SU-DHL-6 (cell line): ENCODE measurements around the gene CRYBG1.

ENCODE experiments used
- CTCF ChIP-seq: fragments of 200-600 bp; sonication (generic); IDR thresholded peaks from one replicate; pipeline ENCODE4 v1.5.1; 2017; ENCODE audit warnings: antibody characterized with exemption, mild to moderate bottlenecking, low read length, moderate library complexity; ENCODE audit not compliant: insufficient read depth, poor library complexity, severe bottlenecking
- EZH2phosphoT487 ChIP-seq: fragments of 200-600 bp; sonication (generic), shearing (Covaris generic); conservative IDR thresholded peaks from 2 replicates; pipeline ENCODE4 v1.6.1; 2018; ENCODE audit warnings: mild to moderate bottlenecking, antibody characterized with exemption, low read length, moderate library complexity, mixed read lengths

GRCh38 chr6:106369739-106370138 lies 9.2 kb downstream of the CRYBG1 start:
- TF ChIP-seq CTCF (no peak), EZH2phosphoT487 (no peak)
